ENCODE data around the gene PRSS35.
"Not testable (repeated sequence)": the region's sequence is repeated elsewhere in the genome, so short reads cannot be mapped to it uniquely, and the experiment has no call there.

PRSS35 gene

GRCh38 chr6:83511901-83512681, at the start of gene PRSS35:
PRSS35 (plus strand) TSS chr6:83512534; CDS start chr6:83523442, 10,908 bp downstream.
- peak; percentile 82 for DNase-seq
- in situ Hi-C loops (cut with MboI; ENCODE audit: low pct_unique_long_range_greater_than_20kb, low sequenced_read_pairs), result loop anchor here (10.0 kb wide), 1 partner anchor 277 kb away; no protein-coding TSS in a partner anchor

GRCh38 chr6:83463886-83464285, 48.4 kb upstream of the PRSS35 start:
- no peak for DNase-seq
- in situ Hi-C loops (cut with MboI; ENCODE audit: low pct_unique_long_range_greater_than_20kb, low sequenced_read_pairs), result no loop called here

- no peak for DNase-seq
- in situ Hi-C loops (cut with MboI; ENCODE audit: low pct_unique_long_range_greater_than_20kb, low sequenced_read_pairs), result no loop called here
Observed at GRCh38 chr6:83464381-83465140, 47.8 kb upstream of the PRSS35 start.

- in situ Hi-C loops (cut with MboI; ENCODE audit: low pct_unique_long_range_greater_than_20kb, low sequenced_read_pairs), result no loop called here
- no peak for DNase-seq
Observed at GRCh38 chr6:83466328-83466727, 46.0 kb upstream of the PRSS35 start.

- in situ Hi-C loops (cut with MboI; ENCODE audit: low pct_unique_long_range_greater_than_20kb, low sequenced_read_pairs), result no loop called here
- peak; percentile 98 for DNase-seq
Observed at GRCh38 chr6:83467620-83468036, 44.7 kb upstream of the PRSS35 start.

- in situ Hi-C loops (cut with MboI; ENCODE audit: low pct_unique_long_range_greater_than_20kb, low sequenced_read_pairs), result no loop called here
- DNase-seq, result no peak
Observed at GRCh38 chr6:83470001-83470400, 42.3 kb upstream of the PRSS35 start.

GRCh38 chr6:83470587-83470986, 41.7 kb upstream of the PRSS35 start:
- in situ Hi-C loops (cut with MboI; ENCODE audit: low pct_unique_long_range_greater_than_20kb, low sequenced_read_pairs), result no loop called here
- no peak for DNase-seq

GRCh38 chr6:83472767-83473166, 39.6 kb upstream of the PRSS35 start:
- DNase-seq, result no peak
- in situ Hi-C loops (cut with MboI; ENCODE audit: low pct_unique_long_range_greater_than_20kb, low sequenced_read_pairs), result no loop called here

GRCh38 chr6:83474309-83474708, 38.0 kb upstream of the PRSS35 start:
- in situ Hi-C loops (cut with MboI; ENCODE audit: low pct_unique_long_range_greater_than_20kb, low sequenced_read_pairs), result no loop called here
- no peak for DNase-seq

- DNase-seq, result no peak
- in situ Hi-C loops (cut with MboI; ENCODE audit: low pct_unique_long_range_greater_than_20kb, low sequenced_read_pairs), result no loop called here
Observed at GRCh38 chr6:83476971-83477370, 35.4 kb upstream of the PRSS35 start.

- in situ Hi-C loops (cut with MboI; ENCODE audit: low pct_unique_long_range_greater_than_20kb, low sequenced_read_pairs), result no loop called here
- no peak for DNase-seq
Observed at GRCh38 chr6:83479389-83479788, 32.9 kb upstream of the PRSS35 start.

- in situ Hi-C loops (cut with MboI; ENCODE audit: low pct_unique_long_range_greater_than_20kb, low sequenced_read_pairs), result no loop called here
- DNase-seq, result no peak
Observed at GRCh38 chr6:83480470-83480869, 31.9 kb upstream of the PRSS35 start.

GRCh38 chr6:83481938-83482337, 30.4 kb upstream of the PRSS35 start:
- DNase-seq; in situ Hi-C loops (cut with MboI; ENCODE audit: low pct_unique_long_range_greater_than_20kb, low sequenced_read_pairs): not testable (repeated sequence)

GRCh38 chr6:83488448-83488847, 23.9 kb upstream of the PRSS35 start:
- in situ Hi-C loops (cut with MboI; ENCODE audit: low pct_unique_long_range_greater_than_20kb, low sequenced_read_pairs), result no loop called here
- no peak for DNase-seq

GRCh38 chr6:83488861-83489260, 23.5 kb upstream of the PRSS35 start:
- DNase-seq, result no peak
- in situ Hi-C loops (cut with MboI; ENCODE audit: low pct_unique_long_range_greater_than_20kb, low sequenced_read_pairs), result no loop called here

- in situ Hi-C loops (cut with MboI; ENCODE audit: low pct_unique_long_range_greater_than_20kb, low sequenced_read_pairs), result no loop called here
- no peak for DNase-seq
Observed at GRCh38 chr6:83490217-83490807, 22.0 kb upstream of the PRSS35 start.

GRCh38 chr6:83505356-83505755, 7.0 kb upstream of the PRSS35 start:
- peak; percentile 21 for DNase-seq
- in situ Hi-C loops (cut with MboI; ENCODE audit: low pct_unique_long_range_greater_than_20kb, low sequenced_read_pairs), result no loop called here

GRCh38 chr6:83509441-83509840, 2.9 kb upstream of the PRSS35 start:
- DNase-seq, result no peak
- in situ Hi-C loops (cut with MboI; ENCODE audit: low pct_unique_long_range_greater_than_20kb, low sequenced_read_pairs), result no loop called here

GRCh38 chr6:83510791-83511190, 1.5 kb upstream of the PRSS35 start:
- in situ Hi-C loops (cut with MboI; ENCODE audit: low pct_unique_long_range_greater_than_20kb, low sequenced_read_pairs), result loop anchor here (10.0 kb wide), 1 partner anchor 276 kb away; no protein-coding TSS in a partner anchor
- DNase-seq, result no peak

- in situ Hi-C loops (cut with MboI; ENCODE audit: low pct_unique_long_range_greater_than_20kb, low sequenced_read_pairs), result loop anchor here (10.0 kb wide), 1 partner anchor 276 kb away; no protein-coding TSS in a partner anchor
- no peak for DNase-seq
Observed at GRCh38 chr6:83511266-83511665, 1.1 kb upstream of the PRSS35 start.

Measured in KBM-7 (cell line).